Activated T-cell treated with anti-CD3 and anti-CD28 coated beads, Interleukin-2, amount 50 U/mL, for 48 hours (primary cell): Measurements from ENCODE around the gene MAP2K2.

Experiments used
- DNase-seq, 2 experiments: peaks; one replicate each; pipeline ENCODE4 v3.0.0-alpha.2; 2020

MAP2K2 gene

DNA sequence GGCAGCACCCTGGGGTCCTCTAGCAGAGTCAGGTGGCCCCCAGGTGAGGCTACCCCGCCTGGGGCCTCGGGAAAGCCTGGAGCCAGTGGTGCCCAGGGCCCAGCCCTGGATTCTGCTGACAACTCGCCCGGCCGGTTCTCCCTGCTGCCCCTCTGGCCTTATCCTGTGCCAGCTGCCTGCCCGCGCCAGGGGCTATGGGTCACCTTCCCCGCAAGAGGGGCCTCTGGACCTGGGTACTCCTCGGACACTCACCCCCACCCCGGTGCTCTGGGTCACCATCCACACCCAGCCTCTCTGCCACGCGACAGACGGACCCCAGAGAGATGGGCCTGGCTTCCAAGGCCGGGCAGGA lies 81.2 kb downstream of the MAP2K2 start:
- DNase-seq, result no peak

DNA sequence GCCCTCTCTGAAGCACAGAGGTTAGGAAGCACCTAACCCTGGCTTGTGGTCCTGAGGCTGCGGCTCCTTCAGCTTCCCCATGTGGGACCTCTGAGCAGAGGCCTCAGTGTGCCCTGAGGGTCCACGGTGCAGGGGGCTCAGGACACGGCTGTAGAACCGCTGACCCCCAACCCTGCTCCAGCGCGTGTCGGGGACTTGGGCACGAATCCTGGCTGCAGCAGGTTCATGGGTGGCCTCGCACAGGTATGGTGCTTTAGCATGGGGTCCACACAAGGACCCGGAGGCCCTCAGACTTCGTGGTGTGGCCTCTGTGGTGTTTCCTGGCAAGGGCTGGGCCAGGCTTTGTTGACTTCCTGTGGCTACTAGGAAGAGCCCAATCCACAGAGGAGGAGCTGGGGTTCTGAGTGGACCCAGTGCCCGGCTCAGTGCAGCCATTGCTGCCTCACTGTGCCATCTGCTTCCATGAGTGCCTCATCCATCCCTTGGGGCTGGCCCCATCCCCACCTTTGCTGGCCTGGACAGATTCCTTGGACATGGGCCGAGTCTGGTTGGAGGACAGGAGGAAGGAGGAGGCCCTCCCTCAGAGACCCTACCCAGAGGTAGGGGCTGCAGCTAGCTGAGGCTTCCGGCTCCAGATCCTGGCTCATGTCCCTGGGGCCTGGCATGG lies 81.7 kb downstream of the MAP2K2 start:
- no peak for DNase-seq
